Retinal pigment epithelial cell (primary cell): Measurements from ENCODE around the gene SERBP1.

Experiments
- DNase-seq: peaks from one replicate; pipeline ENCODE4 v3.0.0-alpha.2; 2010; ENCODE audit warnings: low read depth
- H3K4me3 ChIP-seq: 2 replicates; pipeline ENCODE4 v1.5.1; 2011; ENCODE audit warnings: mild to moderate bottlenecking, low read length, control low read depth, moderate library complexity
- TF ChIP-seq, protein P1 (sequence below): conservative IDR thresholded peaks from 2 replicates; pipeline ENCODE4 v1.5.1; 2011; ENCODE audit warnings: low read depth, low read length, control low read depth, inconsistent platforms

SERBP1 gene

GRCh38 chr1:67361641-67362040 is 68.6 kb downstream of the SERBP1 start:
- DNase-seq: no peak
- H3K4me3 ChIP-seq: no peak overlapping the region
- TF ChIP-seq, protein P1, sequence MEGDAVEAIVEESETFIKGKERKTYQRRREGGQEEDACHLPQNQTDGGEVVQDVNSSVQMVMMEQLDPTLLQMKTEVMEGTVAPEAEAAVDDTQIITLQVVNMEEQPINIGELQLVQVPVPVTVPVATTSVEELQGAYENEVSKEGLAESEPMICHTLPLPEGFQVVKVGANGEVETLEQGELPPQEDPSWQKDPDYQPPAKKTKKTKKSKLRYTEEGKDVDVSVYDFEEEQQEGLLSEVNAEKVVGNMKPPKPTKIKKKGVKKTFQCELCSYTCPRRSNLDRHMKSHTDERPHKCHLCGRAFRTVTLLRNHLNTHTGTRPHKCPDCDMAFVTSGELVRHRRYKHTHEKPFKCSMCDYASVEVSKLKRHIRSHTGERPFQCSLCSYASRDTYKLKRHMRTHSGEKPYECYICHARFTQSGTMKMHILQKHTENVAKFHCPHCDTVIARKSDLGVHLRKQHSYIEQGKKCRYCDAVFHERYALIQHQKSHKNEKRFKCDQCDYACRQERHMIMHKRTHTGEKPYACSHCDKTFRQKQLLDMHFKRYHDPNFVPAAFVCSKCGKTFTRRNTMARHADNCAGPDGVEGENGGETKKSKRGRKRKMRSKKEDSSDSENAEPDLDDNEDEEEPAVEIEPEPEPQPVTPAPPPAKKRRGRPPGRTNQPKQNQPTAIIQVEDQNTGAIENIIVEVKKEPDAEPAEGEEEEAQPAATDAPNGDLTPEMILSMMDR: no peak

- TF ChIP-seq, protein P1: no peak
- no peak for DNase-seq
- no peak overlapping the region for H3K4me3 ChIP-seq
Observed at GRCh38 chr1:67359592-67359991, 70.6 kb downstream of the SERBP1 start.
